H9 (cell line): ENCODE measurements around the gene GLCE. TPM values are rescaled to one million over a fixed set of nuclear protein-coding genes. Genes with fewer than 3 reads are reported as not detected.

ENCODE experiments used
- DNase-seq: peaks from one replicate; pipeline ENCODE4 v3.0.0-alpha.2; 2017
- H2AFZ ChIP-seq: one replicate; pipeline ENCODE4 v1.6.1; 2013; ENCODE audit warnings: mild to moderate bottlenecking, low read length, control low read depth, moderate library complexity
- H2AK5ac ChIP-seq: 2 replicates; pipeline ENCODE4 v1.6.1; 2013; ENCODE audit warnings: low read length, control low read depth, mixed read lengths; ENCODE audit not compliant: insufficient read length
- H2BK120ac ChIP-seq: one replicate; pipeline ENCODE4 v1.6.1; 2013; ENCODE audit warnings: low read depth, mild to moderate bottlenecking, low read length, control low read depth, inconsistent platforms; ENCODE audit not compliant: poor library complexity, severe bottlenecking
- H2BK12ac ChIP-seq: 2 replicates; pipeline ENCODE4 v1.6.1; 2013; ENCODE audit warnings: low read length, control low read depth, mixed read lengths, low read depth; ENCODE audit not compliant: insufficient read length
- H2BK15ac ChIP-seq: 2 replicates; pipeline ENCODE4 v1.6.1; 2013; ENCODE audit warnings: low read depth, low read length, control low read depth
- H2BK20ac ChIP-seq: one replicate; pipeline ENCODE4 v1.6.1; 2013; ENCODE audit warnings: low read depth, mild to moderate bottlenecking, low read length, control low read depth, inconsistent platforms; ENCODE audit not compliant: poor library complexity, severe bottlenecking
- H2BK5ac ChIP-seq: 2 replicates; pipeline ENCODE4 v1.6.1; 2013; ENCODE audit warnings: low read length, control low read depth, mixed read lengths; ENCODE audit not compliant: insufficient read length
- H3K14ac ChIP-seq: 2 replicates; pipeline ENCODE4 v1.6.1; 2013; ENCODE audit warnings: low read length, control low read depth; ENCODE audit not compliant: insufficient read depth
- H3K18ac ChIP-seq: 2 replicates; pipeline ENCODE4 v1.6.1; 2013; ENCODE audit warnings: low read depth, mild to moderate bottlenecking, mixed read lengths, low read length, control low read depth; ENCODE audit not compliant: insufficient read length
- H3K23ac ChIP-seq: 2 replicates; pipeline ENCODE4 v1.6.1; 2013; ENCODE audit warnings: low read length, control low read depth, mixed read lengths, low read depth; ENCODE audit not compliant: insufficient read length
- H3K23me2 ChIP-seq: 2 replicates; pipeline ENCODE4 v1.6.1; 2013; ENCODE audit warnings: low read depth, mild to moderate bottlenecking, mixed read lengths, low read length, control low read depth; ENCODE audit not compliant: insufficient read length, poor library complexity, severe bottlenecking
- H3K27ac ChIP-seq: 2 replicates; pipeline ENCODE4 v1.5.1; 2013; ENCODE audit warnings: low read length, control low read depth, mixed read lengths, low read depth; ENCODE audit not compliant: insufficient read length
- H3K27me3 ChIP-seq: 2 replicates; pipeline ENCODE4 v1.6.1; 2013; ENCODE audit warnings: low read length, control low read depth, inconsistent platforms; ENCODE audit not compliant: insufficient read depth
- H3K4ac ChIP-seq: 2 replicates; pipeline ENCODE4 v1.6.1; 2013; ENCODE audit warnings: low read depth, mild to moderate bottlenecking, control low read depth, inconsistent platforms, low read length, moderate library complexity
- H3K4me1 ChIP-seq: 2 replicates; pipeline ENCODE4 v1.6.1; 2013; ENCODE audit warnings: low read length, control low read depth, inconsistent platforms; ENCODE audit not compliant: insufficient read depth
- H3K4me2 ChIP-seq: 2 replicates; pipeline ENCODE4 v1.6.1; 2013; ENCODE audit warnings: low read length, control low read depth, mixed read lengths; ENCODE audit not compliant: insufficient read length, insufficient read depth
- H3K56ac ChIP-seq: 2 replicates; pipeline ENCODE4 v1.6.1; 2013; ENCODE audit warnings: low read depth, mild to moderate bottlenecking, mixed read lengths, low read length, control low read depth; ENCODE audit not compliant: insufficient read length
- H3K79me1 ChIP-seq: 2 replicates; pipeline ENCODE4 v1.6.1; 2013; ENCODE audit warnings: low read depth, mild to moderate bottlenecking, moderate library complexity, low read length, control low read depth, inconsistent platforms; ENCODE audit not compliant: insufficient read depth, poor library complexity, severe bottlenecking
- H3K79me2 ChIP-seq: 2 replicates; pipeline ENCODE4 v1.6.1; 2013; ENCODE audit warnings: low read length, control low read depth, inconsistent platforms; ENCODE audit not compliant: insufficient read depth
- H3K9ac ChIP-seq: 2 replicates; pipeline ENCODE4 v1.6.1; 2013; ENCODE audit warnings: low read length, control low read depth, mixed read lengths; ENCODE audit not compliant: insufficient read length; ENCODE audit errors: extremely low read depth
- H3K9me3 ChIP-seq: one replicate; pipeline ENCODE4 v1.6.1; 2013; ENCODE audit warnings: low read depth, low read length, inconsistent platforms; ENCODE audit not compliant: control insufficient read depth
- H3T11ph ChIP-seq: one replicate; pipeline ENCODE4 v1.6.1; 2013; ENCODE audit warnings: mild to moderate bottlenecking, low read length, control low read depth, inconsistent platforms
- H4K20me1 ChIP-seq: one replicate; pipeline ENCODE4 v1.6.1; 2013; ENCODE audit not compliant: control insufficient read depth, insufficient read length, insufficient read depth
- H4K5ac ChIP-seq: 2 replicates; pipeline ENCODE4 v1.6.1; 2013; ENCODE audit warnings: low read depth, mild to moderate bottlenecking, mixed read lengths, low read length, control low read depth; ENCODE audit not compliant: insufficient read length
- H4K8ac ChIP-seq: replicated peaks from 2 replicates; pipeline ENCODE4 v1.6.1; 2013; ENCODE audit warnings: low read length, control low read depth, mixed read lengths, low read depth; ENCODE audit not compliant: insufficient read length
- H4K91ac ChIP-seq: 2 replicates; pipeline ENCODE4 v1.6.1; 2013; ENCODE audit warnings: low read depth, mild to moderate bottlenecking, moderate library complexity, mixed read lengths, low read length, control low read depth; ENCODE audit not compliant: insufficient read length
- H3K27ac Mint-ChIP-seq, 3 experiments: 2 replicates in 2 of 3; 3 replicates in 1 of 3; pipeline ENCODE4 v1.8.0; 2020 to 2021; ENCODE audit warnings: mixed read lengths in 3 of 3, mild to moderate bottlenecking in 1 of 3, moderate library complexity in 1 of 3
- H3K27me3 Mint-ChIP-seq: 2 replicates; pipeline ENCODE4 v1.8.0; 2021; ENCODE audit warnings: low read depth, mild to moderate bottlenecking, moderate library complexity, mixed read lengths
- H3K36me3 Mint-ChIP-seq, 3 experiments: 2 replicates in 2 of 3; 3 replicates in 1 of 3; pipeline ENCODE4 v1.8.0; 2020 to 2021; ENCODE audit warnings: low read depth in 3 of 3, mixed read lengths in 3 of 3; ENCODE audit not compliant: insufficient read depth in 1 of 3
- H3K4me1 Mint-ChIP-seq, 2 experiments: 2 replicates each; pipeline ENCODE4 v1.8.0; 2020; ENCODE audit warnings: mixed read lengths in 2 of 2
- H3K4me3 Mint-ChIP-seq, 2 experiments: 2 replicates in 1 of 2; 3 replicates in 1 of 2; pipeline ENCODE4 v1.8.0; 2020 to 2021; ENCODE audit warnings: mild to moderate bottlenecking in 2 of 2, mixed read lengths in 2 of 2, moderate library complexity in 1 of 2
- H3K9me3 Mint-ChIP-seq, 2 experiments: 2 replicates in 1 of 2; 3 replicates in 1 of 2; pipeline ENCODE4 v1.8.0; 2020; ENCODE audit warnings: mild to moderate bottlenecking in 2 of 2, mixed read lengths in 2 of 2, moderate library complexity in 1 of 2
- WGBS: extraction: QIAGEN DNeasy Blood & Tissue Kit; methylation state at CpG from one replicate; pipeline ENCODE4 v1.1.7; 2013; ENCODE audit warnings: missing lambda C conversion rate, low lambda C conversion rate, mixed read lengths; ENCODE audit not compliant: insufficient read length; ENCODE audit errors: extremely low coverage; 5-methylcytosine and 5-hydroxymethylcytosine counted together
- total RNA-seq: library from RNA; stranded (reverse); gene quantifications from 2 replicates; pipeline ENCODE4 v1.2.1, GENCODE V29; 2021
- TF ChIP-seq, protein P1 (sequence below): fragments of 200-600 bp; sonication (generic); conservative IDR thresholded peaks from 3 replicates; pipeline ENCODE4 v1.8.0; 2021; ENCODE audit warnings: antibody characterized with exemption, mild to moderate bottlenecking

Gene GLCE
- total RNA-seq, 1 experiment from 2014 or later = 12.2 TPM

DNA sequence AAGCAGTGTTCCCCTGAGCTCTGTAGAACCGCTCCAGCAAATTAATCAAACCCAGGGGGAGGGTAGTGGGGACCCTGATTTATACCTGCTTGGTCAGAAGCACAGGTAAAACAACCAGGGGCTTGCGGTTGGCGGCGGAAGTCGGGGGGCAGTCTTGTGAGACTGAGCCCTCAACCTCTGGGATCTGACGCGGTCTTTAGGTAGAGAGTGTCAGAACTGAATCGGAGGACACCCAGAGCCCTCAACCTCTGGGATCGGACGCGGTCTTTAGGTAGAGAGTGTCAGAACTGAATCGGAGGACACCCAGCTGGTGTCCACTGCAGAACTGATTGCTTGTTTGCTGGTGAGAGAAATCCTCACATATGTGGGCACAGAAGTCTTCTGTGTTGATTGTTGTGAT is 125.4 kb downstream of the GLCE start:
- Histone ChIP-seq H3K79me1 (no peaks in the 10 kb centered on the region), H3K23me2 (peaks cover 2% of the 10 kb centered on the region), H3K4me1 (no peaks in the 10 kb centered on the region; the same call in 1 of the 2 replicates), H3K27me3 (no peaks in the 10 kb centered on the region), H3K27ac (no peak overlapping the region), H2AK5ac (no peak overlapping the region), H4K91ac (no peak overlapping the region), H2BK5ac (no peak overlapping the region), H3K79me2 (no peaks in the 10 kb centered on the region), H3K56ac (no peak overlapping the region), H3K14ac (no peak overlapping the region), H3K9me3 (no peaks in the 10 kb centered on the region), H2BK15ac (no peak overlapping the region), H4K20me1 (no peaks in the 10 kb centered on the region), H2BK120ac (no peak overlapping the region), H3K9ac (no peak overlapping the region), H2BK12ac (no peak overlapping the region), H2BK20ac (no peak overlapping the region), H3K23ac (no peak overlapping the region), H3K4ac (no peak overlapping the region), H2AFZ (no peak overlapping the region), H3K18ac (no peak overlapping the region), H3K4me2 (no peak overlapping the region), H4K5ac (no peak overlapping the region), H4K8ac (no peak overlapping the region), H3T11ph (no peak overlapping the region)
- Mint-ChIP-seq H3K27me3 (no peaks in the 10 kb centered on the region), H3K4me1 (peaks cover 9 to 12% of the 10 kb centered on the region in 2 experiments; a peak in 3 of 4 replicates), H3K36me3 (no peaks in the 10 kb centered on the region), H3K9me3 (no peaks in the 10 kb centered on the region), H3K4me3 (no peak overlapping the region), H3K27ac (no peak overlapping the region)
- no CpG with 5 or more reads among the region's 12 CpGs for WGBS
- TF ChIP-seq, protein P1, sequence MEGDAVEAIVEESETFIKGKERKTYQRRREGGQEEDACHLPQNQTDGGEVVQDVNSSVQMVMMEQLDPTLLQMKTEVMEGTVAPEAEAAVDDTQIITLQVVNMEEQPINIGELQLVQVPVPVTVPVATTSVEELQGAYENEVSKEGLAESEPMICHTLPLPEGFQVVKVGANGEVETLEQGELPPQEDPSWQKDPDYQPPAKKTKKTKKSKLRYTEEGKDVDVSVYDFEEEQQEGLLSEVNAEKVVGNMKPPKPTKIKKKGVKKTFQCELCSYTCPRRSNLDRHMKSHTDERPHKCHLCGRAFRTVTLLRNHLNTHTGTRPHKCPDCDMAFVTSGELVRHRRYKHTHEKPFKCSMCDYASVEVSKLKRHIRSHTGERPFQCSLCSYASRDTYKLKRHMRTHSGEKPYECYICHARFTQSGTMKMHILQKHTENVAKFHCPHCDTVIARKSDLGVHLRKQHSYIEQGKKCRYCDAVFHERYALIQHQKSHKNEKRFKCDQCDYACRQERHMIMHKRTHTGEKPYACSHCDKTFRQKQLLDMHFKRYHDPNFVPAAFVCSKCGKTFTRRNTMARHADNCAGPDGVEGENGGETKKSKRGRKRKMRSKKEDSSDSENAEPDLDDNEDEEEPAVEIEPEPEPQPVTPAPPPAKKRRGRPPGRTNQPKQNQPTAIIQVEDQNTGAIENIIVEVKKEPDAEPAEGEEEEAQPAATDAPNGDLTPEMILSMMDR = no peak
- DNase-seq = no peak
